Airway epithelial cell (primary cell): ENCODE measurements around the gene C2orf78. TPM values are rescaled to one million over a fixed set of nuclear protein-coding genes. Genes with fewer than 3 reads are reported as not detected.

Source experiments
- total RNA-seq: library from RNA; depleted of rRNA; stranded (reverse); fragments of >200 nt; gene quantifications from 2 replicates; pipeline ENCODE4 v1.2.3, GENCODE V29; 2015

Gene C2orf78
- not detected in 2 replicates for total RNA-seq

GRCh38 chr2:73783883-73784282, at the start of gene C2orf78:
Gene C2orf78 (plus strand): TSS chr2:73784183. CDS start chr2:73784310, 127 bp downstream.

GRCh38 chr2:73736855-73737779, 46.9 kb upstream of the C2orf78 start, which contains the start of gene TPRKB:
Gene TPRKB (minus strand): TSS chr2:73737345. CDS start chr2:73734569, 2,776 bp downstream.

GRCh38 chr2:73779467-73780236, 4.3 kb upstream of the C2orf78 start, which contains the start of gene DUSP11:
Gene DUSP11 (minus strand): TSS chr2:73780103. CDS start chr2:73779974, 129 bp downstream.

DNA sequence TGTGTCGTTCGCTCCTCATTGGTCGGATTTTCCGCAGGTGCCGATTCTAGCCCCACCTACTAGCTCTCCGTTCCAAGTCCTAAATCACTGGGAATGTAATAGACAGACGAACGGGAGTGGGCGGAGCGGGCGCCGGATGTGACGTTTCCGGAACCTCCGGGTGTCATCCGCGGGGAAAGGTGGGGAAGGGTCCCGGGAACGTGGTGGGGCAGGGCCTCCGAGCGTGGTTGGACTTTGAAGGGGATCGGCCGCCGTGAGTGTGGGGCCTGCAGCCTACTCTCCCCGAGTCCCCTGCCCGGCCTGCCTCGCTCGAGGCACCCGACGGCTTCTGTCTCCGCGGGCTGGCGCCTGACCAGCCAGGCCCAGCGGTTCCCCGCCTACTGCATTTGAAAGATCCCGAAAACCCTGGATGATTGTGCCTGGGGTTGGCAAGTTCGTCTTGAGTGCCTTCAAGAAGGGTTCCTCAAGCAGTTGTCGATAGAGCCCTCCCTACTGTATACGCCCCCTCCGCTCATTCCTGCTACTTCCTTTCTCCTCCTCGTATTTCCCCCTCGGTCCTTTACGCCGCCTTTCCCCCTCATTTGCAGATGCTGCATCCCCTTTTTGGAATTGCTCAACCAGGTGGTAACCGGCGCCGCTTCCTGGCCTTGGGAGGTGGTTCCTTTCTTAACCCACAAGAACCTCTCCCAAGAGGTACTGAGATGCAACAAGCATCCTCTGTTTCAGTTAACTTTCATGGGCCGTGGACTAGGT, 45.0 kb downstream of the C2orf78 start, which contains the start of gene STAMBP:
Gene STAMBP, plus strand, starts transcription at position 144 of the 753 bp plus-strand sequence. CDS start 1,896 bp downstream, outside the sequence.

Other genes with a start within 250 kb of the C2orf78 start
- gene NAT8, start 141.8 kb upstream of the C2orf78 start, total RNA-seq: not detected in 2 replicates
- 35.1 and 36.7 TPM in 2 replicates for gene TPRKB, start 46.8 kb upstream of the C2orf78 start, total RNA-seq
- 44.3 and 45.9 TPM in 2 replicates for gene DUSP11, start 4.1 kb upstream of the C2orf78 start, total RNA-seq
- gene STAMBP, start 44.8 kb downstream of the C2orf78 start, total RNA-seq: 31.4 and 49.6 TPM in 2 replicates
- 2.3 and 4.5 TPM in 2 replicates for gene ACTG2, start 108.8 kb downstream of the C2orf78 start, total RNA-seq
- 78.9 and 84.6 TPM in 2 replicates for gene DGUOK, start 142.7 kb downstream of the C2orf78 start, total RNA-seq
- gene TET3, start 200.7 kb downstream of the C2orf78 start, total RNA-seq: 8.2 and 10.8 TPM in 2 replicates